NB4 (cell line): ENCODE measurements around the gene PLEKHH3.

Experiments
- POLR2A ChIP-seq: IDR thresholded peaks from 2 replicates; pipeline ENCODE4 v1.6.1; 2011; ENCODE audit warnings: mild to moderate bottlenecking; ENCODE audit not compliant: insufficient read length; ENCODE audit errors: extremely low read depth
- TF ChIP-seq, protein P1 (sequence below): IDR thresholded peaks from one replicate; pipeline ENCODE4 v1.5.1; 2012; ENCODE audit warnings: low read depth, low read length

DNA sequence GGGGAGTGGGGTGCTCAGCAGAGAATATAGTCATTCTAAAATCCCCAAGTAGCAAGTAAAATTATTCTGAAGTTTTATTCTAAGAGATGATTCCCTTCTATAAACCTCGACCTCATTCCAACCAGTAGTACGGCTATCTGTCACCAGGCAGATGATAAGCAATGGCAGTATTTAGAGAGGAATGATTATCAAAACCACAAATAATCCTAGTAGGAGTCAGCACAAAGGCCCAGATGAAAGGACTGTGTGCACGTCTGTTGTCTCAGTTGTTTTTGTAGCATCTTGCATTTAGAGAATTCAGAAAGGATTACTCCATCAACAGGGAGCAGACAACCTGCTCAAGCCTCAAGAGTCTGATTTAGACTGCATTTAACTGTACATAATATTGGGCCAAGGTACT lies 46.8 kb upstream of the PLEKHH3 start:
- TF ChIP-seq, protein P1, sequence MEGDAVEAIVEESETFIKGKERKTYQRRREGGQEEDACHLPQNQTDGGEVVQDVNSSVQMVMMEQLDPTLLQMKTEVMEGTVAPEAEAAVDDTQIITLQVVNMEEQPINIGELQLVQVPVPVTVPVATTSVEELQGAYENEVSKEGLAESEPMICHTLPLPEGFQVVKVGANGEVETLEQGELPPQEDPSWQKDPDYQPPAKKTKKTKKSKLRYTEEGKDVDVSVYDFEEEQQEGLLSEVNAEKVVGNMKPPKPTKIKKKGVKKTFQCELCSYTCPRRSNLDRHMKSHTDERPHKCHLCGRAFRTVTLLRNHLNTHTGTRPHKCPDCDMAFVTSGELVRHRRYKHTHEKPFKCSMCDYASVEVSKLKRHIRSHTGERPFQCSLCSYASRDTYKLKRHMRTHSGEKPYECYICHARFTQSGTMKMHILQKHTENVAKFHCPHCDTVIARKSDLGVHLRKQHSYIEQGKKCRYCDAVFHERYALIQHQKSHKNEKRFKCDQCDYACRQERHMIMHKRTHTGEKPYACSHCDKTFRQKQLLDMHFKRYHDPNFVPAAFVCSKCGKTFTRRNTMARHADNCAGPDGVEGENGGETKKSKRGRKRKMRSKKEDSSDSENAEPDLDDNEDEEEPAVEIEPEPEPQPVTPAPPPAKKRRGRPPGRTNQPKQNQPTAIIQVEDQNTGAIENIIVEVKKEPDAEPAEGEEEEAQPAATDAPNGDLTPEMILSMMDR = no peak
- no peak for TF ChIP-seq POLR2A
